SH-SY5Y (cell line): ENCODE data around the gene ZFP36L1.

Experiments used
- GATA2 ChIP-seq: IDR thresholded peaks from 2 replicates; pipeline ENCODE4 v1.6.1; 2011; ENCODE audit warnings: mild to moderate bottlenecking, low read depth, low read length
- GATA3 ChIP-seq: IDR thresholded peaks from 2 replicates; pipeline ENCODE4 v1.6.1; 2011; ENCODE audit warnings: low read depth, mild to moderate bottlenecking, low read length, moderate library complexity

DNA sequence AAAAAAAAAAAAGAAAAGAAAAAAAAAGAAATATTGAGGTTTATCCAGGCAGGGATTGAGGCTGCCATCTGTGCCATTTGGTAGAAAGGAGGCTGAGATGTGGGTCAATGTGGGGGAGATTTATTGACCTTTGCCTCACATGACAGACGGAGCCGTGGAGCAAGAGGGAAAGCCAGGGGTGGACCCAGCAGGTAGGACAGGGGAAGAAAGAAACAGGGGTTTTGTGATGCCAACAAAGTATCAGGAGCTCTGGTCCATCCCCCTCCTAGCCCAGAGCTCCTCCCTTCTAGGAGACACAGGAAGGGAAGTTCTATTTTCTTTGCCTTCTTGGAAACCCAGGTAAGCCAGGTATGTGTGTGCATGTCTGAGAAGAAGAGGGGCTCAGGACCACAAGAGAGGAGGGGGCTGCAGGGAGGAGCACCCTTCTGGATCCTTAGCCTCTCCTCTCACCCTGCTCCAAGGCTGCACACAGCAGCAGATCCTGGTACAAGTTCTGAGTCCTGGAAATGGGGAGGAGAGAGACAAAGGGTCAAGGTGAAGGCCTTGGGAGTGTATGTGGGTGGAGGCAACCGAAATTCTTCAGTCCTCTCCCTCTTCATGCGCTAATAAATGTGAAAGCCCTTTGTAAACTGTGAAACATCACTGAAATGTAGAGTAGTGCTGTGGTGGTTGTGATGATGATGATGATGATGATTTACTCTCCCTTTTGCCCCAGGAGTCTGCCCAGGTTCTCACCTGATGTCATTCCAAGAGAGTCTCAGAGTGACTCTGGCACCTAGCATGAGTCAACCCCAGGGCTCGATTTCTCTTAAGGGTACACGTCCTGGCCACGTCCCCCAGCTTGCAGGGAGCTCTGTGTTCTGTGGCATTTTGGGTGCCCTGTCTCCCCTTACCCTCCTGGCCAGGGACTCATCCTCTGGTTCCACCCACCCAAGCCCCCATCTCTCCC lies 26.3 kb downstream of the ZFP36L1 start:
- TF ChIP-seq GATA3 (no peak), GATA2 (no peak)
